Activated gamma-delta T cell (primary cell): ENCODE measurements around the gene FBF1.
"Not testable (repeated sequence)": the region's sequence is repeated elsewhere in the genome, so short reads cannot be mapped to it uniquely, and the experiment has no call there.

Experiments
- DNase-seq: peaks from one replicate; lab custom pipeline; 2025; lab: John Stamatoyannopoulos, UW

FBF1 gene

DNA sequence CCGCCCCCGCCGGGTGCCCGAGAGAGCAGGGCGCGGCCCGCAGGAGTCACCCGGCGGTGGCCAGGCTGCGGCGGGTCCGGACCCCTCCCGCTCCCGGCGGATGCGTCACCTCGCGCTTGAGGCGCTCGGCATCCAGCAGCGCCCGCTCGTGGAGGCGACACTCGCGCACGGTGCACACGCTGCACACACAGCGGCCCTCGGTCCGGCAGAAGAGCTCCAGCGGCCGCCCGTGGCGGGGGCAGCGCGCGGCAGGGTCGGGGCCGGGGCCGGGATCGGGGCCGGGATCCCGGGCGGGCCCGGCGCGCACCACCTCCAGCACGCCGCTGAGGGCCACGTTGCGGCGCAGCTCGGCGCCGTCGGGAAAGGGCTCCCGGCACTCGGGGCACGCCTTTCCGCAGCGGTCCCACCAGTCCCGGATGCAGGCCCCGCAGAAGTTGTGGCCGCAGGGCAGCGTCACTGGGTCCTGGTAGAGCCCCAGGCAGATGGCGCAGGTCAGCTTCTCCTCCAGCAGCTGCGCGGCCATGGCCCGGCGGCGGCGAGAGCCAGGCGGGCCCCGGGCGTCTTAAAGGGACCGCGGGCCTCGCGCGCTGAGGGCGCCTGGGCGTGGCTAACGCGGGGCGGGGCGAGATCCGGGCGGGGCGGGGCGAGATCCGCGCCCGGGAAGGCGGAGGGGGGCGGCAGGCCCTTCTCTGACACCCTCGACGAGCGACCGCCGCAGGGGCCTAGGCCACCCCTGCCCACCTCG is 44.3 kb downstream of the FBF1 start, which contains the start of gene TRIM65:
Gene TRIM65, minus strand, starts transcription at position 537 of the 745 bp plus-strand sequence. Its CDS starts 14 bp downstream, at position 523.
- DNase-seq, result peak; percentile 64

DNA sequence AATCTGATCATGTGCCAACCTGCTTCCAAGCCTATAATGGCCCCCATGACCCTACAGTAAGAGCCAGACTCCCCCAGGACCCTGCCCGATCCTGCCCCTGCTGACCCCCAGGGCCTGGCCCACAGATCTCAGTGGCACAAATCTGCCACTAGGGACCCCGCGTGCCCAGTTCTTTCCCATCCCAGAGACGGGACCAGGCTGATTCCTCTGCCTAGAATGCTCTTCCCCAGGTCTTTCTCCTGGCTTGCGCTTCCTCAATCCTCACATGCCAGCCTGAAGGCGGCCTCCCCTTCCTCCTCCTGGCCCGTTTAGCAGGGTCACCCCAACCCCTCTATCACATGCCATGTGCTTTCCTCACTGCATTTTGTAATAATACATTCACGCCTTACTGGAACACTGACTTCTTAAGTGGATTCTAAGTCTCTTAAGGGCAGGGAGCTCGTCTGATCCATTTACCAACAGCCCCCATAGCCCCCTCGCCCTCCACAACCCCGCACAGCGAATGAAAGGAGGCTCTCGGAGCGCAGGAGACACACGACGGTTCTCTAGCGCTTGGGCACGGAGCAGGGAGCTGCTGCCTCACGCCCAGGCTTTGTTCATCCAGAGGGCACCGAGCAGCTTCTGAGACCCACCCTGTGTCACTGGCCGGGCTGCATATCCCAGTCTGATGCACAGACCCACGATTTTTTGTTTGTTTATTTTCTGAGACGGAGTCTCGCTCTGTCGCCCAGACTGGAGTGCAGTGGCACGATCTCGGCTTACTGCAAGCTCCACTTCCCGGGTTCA is 45.3 kb downstream of the FBF1 start:
- DNase-seq, result no peak

DNA sequence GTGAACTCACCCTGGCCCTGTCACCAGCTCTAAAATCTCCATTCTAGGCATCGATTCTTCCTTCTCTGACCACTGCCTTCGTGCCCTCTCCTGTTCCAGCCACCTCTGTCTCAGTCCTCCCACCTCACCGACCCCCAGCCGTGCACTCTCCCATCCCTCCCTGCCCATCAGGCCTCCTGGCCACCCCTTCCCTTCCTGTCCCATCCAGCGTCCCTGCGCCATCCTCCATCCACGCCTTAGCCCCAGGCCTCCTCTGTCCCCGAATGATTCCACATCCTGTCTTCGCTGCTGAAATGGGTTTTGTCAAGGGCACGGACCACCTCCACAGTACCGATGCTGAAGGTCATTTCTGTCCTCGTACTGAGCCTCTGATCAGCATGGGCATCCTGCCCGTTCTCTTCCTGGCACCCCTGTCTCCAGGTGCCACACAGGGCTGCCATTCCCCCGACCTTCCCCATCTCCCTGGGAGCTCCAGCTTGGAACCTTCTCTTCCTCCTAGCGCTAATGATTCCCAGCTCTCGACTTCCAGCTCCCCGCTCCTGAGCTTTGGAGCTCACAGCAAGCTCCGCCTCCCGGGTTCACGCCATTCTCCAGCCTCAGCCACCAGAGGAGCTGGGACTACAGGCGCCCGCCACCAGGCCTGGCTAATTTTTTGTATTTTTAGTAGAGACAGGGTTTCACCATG is 46.7 kb downstream of the FBF1 start:
- no peak for DNase-seq

DNA sequence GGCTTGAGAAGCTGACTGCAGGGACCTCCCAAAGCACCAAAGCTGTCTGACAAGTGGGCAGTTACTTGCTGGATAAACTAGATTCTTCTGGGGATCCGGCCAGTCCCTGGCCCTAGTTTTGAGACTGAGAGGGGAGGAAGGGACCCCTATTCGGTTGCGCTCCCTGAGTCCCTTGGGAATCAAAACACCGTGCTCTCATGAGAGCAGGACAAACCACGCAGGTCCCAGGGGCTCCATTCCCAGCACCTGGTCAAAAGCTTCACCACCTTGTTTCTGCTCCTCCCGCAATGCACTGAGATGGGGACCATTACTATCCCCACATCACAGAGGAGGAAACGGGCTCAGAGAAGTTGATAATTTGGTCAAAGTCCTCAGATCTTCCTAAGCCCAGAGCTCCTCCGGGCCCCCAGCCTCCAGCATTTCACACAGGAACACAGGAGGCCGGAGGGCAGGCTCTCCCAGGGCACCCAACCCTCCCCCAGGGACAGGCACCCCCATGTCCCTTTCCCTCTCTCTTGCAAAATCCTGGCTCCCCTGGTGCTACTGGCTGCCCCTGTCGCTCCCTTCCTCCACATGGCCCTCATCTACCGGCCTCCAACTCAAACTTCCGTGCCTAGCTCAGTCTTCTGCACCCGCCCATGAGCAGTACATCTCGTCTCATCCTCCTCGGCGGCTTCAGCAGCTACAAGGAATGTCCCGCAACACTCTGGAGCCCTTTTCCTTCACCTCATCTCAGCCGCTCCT is 47.4 kb downstream of the FBF1 start:
- no peak for DNase-seq

DNA sequence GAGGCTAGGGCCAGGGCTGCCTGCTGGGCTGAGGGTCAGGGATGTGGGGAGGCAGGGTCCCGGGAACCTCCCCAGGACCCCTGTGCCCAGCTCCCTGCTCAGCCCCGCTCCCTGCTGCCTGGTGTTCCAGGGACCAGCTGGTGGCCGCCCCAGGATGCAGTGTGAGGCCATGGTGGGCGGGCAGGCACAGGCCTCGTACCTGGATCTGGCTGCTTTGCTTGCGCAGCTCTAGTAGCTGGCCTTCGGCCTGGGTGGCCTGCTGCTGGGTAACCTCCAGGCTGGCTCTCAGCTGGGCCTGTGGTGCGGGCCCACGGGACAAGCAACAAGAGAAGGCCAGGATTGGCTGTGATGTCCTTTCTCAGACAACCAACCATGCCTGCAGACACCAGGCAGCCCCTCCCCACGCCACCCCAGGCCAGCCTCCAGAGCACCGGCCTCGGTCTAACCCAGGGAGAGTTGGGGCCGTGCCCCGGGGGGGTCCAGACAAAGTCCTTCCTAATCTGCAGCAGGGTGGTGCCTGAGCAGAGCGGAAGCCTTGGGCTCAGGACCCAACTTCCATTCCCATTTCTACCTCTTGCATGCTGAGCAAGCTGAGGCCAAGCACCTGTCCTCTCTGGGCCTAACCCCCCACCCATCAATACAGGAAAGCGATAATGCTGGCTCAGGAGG is 48.2 kb downstream of the FBF1 start:
- no peak for DNase-seq

DNA sequence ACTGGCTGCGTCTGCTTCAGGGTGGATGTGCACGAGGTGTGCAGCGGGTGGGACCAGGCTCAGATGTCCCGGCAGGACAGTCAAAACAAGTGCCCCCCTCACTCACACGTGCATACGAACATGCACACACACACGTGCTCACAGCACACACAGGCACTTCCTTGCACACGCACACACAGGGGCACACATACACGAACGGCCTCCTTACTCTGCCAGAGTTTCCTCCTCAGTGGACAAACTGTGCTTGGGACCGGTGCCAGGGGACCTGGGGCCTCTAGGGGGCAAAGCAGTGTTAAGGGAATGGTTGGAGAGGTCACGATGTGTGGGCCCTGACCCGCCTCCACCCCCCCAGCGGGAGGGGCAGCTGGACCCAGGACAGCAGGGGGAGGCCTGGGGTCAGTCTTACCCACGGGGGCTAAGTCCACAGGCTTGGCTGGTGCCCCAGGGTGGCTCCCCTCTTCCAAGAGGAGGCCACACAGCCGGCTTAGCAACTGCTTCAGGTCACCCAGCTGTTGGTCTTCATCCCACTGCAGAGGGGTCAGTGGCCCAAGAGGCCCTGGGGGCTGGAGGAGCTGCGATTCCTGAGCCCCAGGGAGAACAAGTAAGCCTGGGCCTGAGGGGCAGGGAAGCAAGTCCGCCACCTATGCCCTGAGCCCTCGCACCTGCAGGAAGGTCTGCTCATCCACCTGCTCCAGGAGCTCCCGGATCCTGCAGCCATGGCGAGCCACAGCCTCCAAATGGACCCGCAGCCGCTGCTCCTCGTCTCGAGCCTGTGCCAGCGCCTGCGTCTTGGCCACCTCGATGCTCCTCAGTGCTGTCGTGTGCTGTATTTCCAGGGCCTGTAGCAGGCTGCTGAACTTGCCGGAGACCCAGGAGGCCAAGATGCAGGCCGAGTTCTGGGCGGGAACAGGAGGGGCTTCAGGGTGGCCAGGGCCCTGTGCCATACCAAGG is 49.0 kb downstream of the FBF1 start:
- no peak for DNase-seq

DNA sequence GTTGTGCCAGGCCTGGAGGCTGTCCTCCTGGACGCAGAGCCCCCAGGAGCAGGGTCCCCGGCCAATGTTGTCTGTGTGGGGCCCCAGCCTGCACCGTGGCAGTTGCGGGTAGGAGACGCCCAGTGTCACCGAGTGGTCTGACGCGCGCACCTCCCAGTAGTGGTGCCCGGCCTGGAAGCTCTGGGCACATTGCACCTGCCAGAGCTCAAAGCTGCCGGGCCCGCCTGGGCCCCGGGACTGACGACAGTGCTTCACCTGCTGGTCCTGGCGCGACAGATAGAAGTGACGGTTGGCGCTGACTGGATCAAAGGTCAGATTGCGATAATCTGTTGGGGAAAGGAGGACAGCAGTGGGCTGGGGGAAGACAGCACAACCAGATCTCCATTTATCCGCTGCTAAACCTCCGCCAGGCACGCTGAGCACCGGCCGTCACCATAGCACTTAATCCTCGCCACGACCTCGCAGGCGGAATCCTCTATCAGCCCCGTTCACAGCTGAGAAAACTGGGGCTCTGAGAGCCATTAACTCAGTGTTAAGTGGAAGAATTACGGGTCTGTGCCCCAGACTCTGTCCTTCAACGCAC is 49.7 kb downstream of the FBF1 start:
- DNase-seq, result no peak

DNA sequence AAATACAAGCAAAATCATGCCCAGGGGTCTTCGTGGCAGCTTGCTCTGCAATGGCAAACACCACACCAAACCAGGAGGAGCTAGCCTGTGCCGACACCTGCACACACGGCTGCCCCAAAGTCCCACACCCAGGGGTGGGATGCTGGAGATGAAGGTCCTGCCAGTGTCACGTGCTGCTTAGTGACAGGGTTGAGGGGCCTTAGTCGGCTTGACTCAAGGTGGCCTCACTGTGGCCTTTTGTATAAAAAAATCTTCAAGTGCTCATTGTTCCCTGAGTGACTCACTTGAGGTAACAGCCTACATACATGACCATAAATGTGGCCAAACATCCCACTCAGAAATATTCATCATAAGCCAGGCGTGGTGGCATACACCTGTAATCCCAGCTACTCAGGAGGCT is 51.4 kb downstream of the FBF1 start:
- DNase-seq, result no peak

DNA sequence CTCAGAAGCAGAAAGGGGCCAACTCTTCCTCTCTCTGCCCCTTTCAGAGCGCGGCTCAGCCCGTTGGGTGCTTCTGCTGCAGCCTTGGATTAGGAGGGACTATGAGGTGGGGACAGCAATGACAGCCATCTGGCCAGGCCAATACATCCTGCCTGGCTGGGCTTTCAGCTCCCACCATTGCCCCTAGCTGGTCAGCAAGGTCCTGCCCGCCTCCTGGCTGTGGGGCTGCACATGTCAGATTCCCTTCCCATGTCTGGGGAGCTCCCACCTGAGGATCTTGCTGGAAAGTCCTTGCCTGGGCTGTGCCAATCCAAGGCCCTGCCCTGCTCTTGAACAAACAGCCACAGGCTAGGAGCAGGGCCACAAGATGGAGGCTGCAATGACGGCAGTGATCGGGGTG is 52.4 kb downstream of the FBF1 start:
- DNase-seq, result no peak

DNA sequence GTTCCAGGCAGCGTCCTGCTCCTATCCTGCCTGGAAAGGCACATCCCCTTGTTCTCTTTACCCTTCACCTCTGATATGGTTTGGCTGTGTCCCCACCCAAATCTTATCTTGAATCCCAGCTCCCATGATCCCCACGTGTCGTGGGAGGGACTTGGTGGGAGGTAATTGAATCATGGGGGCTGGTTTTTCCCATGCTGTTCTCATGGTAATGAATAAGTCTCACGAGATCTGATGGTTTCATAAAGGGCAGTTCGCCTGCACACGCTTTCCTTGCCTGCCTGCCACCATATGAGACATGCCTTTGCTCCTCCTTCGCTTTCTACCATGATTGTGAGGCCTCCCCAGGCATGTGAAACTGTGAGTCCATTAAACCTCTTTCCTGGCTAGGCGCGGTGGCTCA is 55.0 kb downstream of the FBF1 start:
- DNase-seq, result not testable (repeated sequence)

DNA sequence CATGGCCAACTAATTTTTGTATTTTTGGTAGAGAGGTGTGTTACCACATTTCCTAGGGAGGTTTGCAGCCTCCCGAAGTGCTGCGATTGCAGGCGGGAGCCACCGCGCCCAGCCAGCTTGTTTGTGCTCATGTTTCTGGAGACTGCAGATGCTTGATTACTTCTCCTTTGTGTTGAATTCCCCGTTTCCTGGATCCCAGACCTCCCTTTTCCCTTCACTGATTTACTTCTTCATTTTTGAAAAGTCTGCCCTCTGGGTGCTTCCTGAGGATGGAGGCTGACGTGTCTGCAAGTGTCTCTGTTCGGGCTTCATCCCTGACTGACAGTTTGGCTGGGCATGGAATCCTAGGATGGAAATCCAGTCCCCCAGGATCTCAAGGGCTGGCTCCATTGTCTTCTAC is 55.4 kb downstream of the FBF1 start:
- no peak for DNase-seq

DNA sequence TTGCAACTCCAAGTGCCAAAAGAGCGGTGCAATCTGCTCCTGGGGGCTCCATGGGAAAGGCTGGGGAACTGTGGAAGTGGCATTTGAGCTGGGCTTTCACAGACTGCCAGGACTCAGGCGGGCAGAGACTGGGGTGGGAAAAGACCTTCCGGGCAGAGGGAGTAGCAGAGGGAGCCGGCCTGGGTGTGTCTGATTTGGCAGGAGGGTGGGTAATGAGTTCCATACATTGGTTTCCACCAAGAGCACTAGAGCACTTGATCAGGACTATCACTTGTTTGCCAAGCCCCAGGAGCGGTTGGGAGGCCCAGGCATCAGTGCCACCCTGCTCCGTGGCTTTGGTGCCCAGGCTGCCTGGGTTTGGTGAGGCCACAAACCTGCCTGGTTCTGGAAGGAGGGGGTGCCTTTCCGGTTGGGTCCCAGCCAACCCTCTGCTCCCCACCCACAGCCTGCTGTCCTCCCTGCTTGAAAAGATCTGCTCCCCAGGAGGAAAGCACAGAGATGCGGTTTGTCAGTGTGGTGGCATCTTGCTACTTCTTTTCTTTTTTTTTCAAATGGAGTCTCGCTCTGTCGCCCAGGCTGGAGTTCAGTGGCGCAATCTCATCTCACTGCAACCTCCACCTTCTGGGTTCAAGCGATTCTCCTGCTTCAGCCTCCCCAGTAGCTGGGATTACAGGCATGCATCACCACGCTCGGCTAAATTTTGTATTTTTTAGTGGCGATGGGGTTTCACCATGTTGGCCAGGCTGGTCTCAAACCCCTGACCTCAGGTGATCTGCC is 59.0 kb downstream of the FBF1 start:
- no peak for DNase-seq

DNA sequence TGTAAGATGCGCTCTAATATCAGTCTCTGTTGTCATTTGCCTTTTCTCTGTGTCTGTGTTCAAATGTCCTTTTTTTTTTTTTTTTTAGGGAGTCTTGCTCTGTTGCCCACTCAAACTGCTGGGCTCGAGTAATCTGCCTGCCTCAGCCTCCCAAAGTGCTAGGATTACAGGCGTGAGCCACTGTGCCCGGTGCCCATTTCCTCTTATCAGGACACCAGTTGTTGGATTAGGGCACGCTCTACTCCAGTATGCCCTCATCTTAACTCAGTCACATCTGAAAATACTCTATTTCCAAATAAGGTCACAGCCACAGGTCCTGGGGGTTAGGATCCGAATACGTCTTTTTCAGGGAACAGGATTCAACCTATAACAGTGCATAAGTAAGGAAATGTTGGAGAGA is 60.6 kb downstream of the FBF1 start:
- DNase-seq, result no peak

DNA sequence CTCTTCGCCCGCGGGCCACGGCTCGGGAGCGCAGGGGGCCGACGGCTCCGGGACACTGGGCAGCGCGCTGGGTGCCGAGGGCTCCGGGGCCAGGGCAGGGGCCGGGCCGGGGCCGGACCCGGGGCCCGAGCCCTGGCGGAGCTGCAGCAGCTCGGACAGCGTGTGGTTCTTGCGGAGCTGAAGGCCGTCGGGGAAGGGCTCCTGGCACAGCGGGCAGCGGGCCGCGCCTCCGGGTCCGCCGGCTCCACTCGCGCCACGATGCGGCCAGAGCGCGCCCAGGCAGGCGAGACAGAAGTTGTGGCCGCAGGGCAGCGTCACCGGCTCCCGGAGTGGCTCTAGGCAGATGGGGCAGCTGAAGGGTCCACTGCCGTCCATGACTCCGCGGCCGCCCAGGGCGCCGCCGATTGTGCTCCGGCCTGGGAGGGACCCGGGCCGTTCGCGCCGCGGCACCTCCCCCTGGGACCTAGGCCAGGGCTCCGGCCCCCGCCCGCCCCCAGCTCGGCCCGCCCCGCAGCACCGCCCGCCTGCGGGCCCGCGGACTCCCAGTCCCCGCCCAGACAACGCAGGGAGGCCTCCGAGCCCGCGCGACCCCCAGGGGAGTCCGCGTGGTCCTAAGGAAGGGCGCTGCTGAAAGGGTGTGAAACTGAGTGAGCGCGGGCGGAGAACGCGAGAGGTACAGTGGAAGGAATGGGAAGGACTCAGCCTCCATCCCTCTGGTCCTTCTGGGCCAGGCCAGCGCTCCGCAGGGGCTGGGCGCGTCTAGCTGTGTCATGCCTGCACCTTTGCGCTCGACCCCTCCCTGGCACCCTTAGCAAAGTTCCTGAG is 62.5 kb downstream of the FBF1 start, which contains the start of gene TRIM47:
Gene TRIM47, minus strand, starts transcription at position 408 of the 825 bp plus-strand sequence. Its CDS starts 33 bp downstream, at position 375.
- DNase-seq, result no peak

DNA sequence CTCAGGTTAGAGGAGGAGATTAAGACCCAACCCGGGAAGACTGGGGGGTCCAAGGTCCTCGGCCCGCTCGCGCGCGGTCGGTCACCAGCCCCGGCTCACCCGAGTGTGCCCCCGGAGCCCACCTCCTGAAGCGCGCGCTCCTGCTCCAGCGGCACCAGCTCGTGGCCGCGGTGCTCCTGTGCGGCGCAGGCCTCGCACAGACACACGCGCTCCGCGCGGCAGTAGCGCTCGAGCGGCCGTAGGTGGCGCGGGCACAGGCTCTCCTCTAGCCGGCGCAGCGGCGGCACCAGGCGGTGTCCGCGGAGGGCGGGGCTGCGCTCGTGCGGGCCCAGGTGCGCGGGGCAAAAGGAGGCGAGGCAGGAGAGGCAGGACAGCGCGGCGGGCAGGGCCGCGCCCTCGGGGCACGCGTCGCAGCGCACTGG is 63.1 kb downstream of the FBF1 start:
- DNase-seq, result peak; percentile 53

DNA sequence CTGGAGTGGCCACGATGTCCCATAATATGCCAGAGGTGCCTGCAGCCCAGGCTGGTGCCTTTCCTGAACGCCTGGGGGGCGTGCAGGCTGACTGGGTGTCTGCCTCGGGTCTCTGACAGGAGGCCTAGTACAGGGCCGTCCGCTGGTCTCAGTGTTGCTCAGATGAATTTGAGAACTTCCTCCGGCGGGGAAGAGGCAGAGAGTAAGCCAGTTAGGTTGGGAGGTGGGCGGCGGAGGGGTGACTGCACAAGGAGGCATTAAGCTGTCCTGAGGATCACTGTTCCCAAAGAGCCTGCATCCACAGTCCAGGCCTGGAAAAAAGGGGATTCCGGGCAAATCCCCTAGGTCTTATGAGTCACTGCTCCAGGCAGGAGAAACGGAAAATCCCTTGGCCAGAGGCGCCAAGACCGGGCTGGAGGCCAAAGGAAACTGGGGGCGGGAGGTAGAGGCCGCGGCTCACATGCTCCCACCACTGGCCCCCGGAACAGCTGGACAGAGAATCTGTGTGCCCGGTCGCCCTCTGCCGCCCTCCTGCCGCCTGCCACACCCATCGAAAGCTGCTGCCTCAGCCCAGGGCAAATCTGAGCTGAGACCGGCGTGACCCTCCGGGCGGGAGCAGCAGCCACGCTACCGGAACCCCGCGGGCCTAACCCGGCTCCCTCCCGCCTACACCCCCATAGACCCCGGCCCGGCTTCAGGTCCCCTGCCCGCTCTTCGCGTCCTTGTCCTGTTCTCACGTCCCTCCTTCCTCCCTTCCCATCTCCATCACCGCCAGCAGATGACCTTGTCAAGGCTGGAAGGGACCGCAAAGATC is 63.7 kb downstream of the FBF1 start:
- DNase-seq, result no peak
